Measurements from ENCODE around the gene RAVER1. TPM values are rescaled to one million over a fixed set of nuclear protein-coding genes. Genes with fewer than 3 reads are reported as not detected.

Gene RAVER1
- total and polyA plus RNA-seq, 9 of the 15 experiments (the other 6 are each of a cell fraction or from before 2014, with no cell fraction given), result 0.06 to 113 (median 7.0) TPM

DNA sequence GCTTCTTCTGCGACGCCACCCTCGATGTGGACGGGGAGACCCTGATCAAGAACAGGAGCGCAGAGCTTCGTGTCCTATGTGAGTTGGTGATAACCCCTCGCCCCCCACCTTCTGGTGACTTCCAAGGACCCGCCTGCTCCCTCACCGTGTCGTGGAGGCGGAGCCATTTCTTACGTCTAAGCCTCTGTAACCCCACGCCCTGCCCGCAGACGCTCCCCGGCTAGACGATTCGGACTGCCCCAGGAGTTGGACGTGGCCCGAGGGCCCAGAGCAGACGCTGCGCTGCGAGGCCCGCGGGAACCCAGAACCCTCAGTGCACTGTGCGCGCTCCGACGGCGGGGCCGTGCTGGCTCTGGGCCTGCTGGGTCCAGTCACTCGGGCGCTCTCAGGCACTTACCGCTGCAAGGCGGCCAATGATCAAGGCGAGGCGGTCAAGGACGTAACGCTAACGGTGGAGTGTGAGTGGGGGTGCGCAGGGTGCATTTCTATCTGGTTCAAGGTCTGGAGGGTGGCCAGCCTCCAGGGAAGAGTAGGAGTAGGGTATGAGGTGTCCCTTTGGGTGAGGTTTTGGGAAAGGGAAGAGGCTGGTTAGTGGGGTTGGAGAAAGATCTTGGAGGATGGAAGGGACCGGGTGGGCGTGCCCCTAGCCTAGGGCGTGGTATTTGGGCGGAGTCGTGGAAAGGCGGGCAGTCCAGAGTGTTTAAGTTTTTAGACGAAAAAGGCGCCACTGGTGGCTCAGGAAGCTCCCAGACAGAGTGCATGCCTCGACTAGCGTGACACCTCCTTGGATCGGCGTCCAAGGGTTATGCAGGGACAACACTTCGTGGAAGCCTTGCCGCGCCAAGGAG, 40.3 kb downstream of the RAVER1 start (continued):
- TF ChIP-seq RBFOX2 (IDR thresholded peaks at IDR 0.05; ENCODE audit: low read depth, low read length) (peak; percentile 69), TAF7 (tag; IDR thresholded peaks at IDR 0.05) (no peak), HMGN3 (IDR thresholded peaks at IDR 0.05; ENCODE audit: borderline replicate concordance, extremely low read depth, insufficient read length, low read depth, low read length) (peak; percentile 44), POLR2A (conservative IDR thresholded peaks at IDR 0.05) (peak; percentile 38; the same call in 1 of the 2 replicates), ATF7 (IDR thresholded peaks at IDR 0.05) (peak; percentile 87; the same call in 1 of the 2 replicates), CTBP1 (IDR thresholded peaks at IDR 0.05; ENCODE audit: borderline replicate concordance) (no peak), SUPT5H (IDR thresholded peaks at IDR 0.05) (no peak), BRCA1 (IDR thresholded peaks at IDR 0.05) (no peak), BRCA1 (CRISPR knock-in tag; IDR thresholded peaks at IDR 0.05) (0 out of 2 replicates have a peak, but pooled peaks have one; percentile 20), ZFP1 (CRISPR knock-in tag; IDR thresholded peaks at IDR 0.05) (no peak), PHF20 (IDR thresholded peaks at IDR 0.05; ENCODE audit: partially characterized antibody) (no peak), ESRRA (IDR thresholded peaks at IDR 0.05; ENCODE audit: borderline replicate concordance, low read depth) (no peak), HDAC2 (IDR thresholded peaks at IDR 0.05) (peak; percentile 50; the same call in 1 of the 2 replicates), SP2 (IDR thresholded peaks at IDR 0.05; ENCODE audit: extremely low read depth, low read depth, low read length, poor library complexity, severe bottlenecking) (no peak), ZNF668 (CRISPR knock-in tag; IDR thresholded peaks at IDR 0.05) (no peak), ELF2 (CRISPR knock-in tag; IDR thresholded peaks at IDR 0.05) (no peak), XRCC4 (IDR thresholded peaks at IDR 0.05; ENCODE audit: extremely low read depth, insufficient read depth, insufficient read length) (no peak), PHF8 (IDR thresholded peaks at IDR 0.05; ENCODE audit: borderline replicate concordance, low read length) (peak; percentile 36; the same call in 1 of the 2 replicates)
- TF ChIP-seq, protein P1, sequence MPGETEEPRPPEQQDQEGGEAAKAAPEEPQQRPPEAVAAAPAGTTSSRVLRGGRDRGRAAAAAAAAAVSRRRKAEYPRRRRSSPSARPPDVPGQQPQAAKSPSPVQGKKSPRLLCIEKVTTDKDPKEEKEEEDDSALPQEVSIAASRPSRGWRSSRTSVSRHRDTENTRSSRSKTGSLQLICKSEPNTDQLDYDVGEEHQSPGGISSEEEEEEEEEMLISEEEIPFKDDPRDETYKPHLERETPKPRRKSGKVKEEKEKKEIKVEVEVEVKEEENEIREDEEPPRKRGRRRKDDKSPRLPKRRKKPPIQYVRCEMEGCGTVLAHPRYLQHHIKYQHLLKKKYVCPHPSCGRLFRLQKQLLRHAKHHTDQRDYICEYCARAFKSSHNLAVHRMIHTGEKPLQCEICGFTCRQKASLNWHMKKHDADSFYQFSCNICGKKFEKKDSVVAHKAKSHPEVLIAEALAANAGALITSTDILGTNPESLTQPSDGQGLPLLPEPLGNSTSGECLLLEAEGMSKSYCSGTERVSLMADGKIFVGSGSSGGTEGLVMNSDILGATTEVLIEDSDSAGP (CRISPR knock-in tag; IDR thresholded peaks at IDR 0.05), result no peak
- TF ChIP-seq, protein P2, sequence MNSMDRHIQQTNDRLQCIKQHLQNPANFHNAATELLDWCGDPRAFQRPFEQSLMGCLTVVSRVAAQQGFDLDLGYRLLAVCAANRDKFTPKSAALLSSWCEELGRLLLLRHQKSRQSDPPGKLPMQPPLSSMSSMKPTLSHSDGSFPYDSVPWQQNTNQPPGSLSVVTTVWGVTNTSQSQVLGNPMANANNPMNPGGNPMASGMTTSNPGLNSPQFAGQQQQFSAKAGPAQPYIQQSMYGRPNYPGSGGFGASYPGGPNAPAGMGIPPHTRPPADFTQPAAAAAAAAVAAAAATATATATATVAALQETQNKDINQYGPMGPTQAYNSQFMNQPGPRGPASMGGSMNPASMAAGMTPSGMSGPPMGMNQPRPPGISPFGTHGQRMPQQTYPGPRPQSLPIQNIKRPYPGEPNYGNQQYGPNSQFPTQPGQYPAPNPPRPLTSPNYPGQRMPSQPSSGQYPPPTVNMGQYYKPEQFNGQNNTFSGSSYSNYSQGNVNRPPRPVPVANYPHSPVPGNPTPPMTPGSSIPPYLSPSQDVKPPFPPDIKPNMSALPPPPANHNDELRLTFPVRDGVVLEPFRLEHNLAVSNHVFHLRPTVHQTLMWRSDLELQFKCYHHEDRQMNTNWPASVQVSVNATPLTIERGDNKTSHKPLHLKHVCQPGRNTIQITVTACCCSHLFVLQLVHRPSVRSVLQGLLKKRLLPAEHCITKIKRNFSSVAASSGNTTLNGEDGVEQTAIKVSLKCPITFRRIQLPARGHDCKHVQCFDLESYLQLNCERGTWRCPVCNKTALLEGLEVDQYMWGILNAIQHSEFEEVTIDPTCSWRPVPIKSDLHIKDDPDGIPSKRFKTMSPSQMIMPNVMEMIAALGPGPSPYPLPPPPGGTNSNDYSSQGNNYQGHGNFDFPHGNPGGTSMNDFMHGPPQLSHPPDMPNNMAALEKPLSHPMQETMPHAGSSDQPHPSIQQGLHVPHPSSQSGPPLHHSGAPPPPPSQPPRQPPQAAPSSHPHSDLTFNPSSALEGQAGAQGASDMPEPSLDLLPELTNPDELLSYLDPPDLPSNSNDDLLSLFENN (IDR thresholded peaks at IDR 0.05; ENCODE audit: low read depth in 2 of 2, low read length in 2 of 2), result no peak
- TF ChIP-seq, protein P3, sequence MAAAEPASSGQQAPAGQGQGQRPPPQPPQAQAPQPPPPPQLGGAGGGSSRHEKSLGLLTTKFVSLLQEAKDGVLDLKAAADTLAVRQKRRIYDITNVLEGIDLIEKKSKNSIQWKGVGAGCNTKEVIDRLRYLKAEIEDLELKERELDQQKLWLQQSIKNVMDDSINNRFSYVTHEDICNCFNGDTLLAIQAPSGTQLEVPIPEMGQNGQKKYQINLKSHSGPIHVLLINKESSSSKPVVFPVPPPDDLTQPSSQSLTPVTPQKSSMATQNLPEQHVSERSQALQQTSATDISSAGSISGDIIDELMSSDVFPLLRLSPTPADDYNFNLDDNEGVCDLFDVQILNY (CRISPR knock-in tag; IDR thresholded peaks at IDR 0.05), result no peak
- TF ChIP-seq, protein P4, sequence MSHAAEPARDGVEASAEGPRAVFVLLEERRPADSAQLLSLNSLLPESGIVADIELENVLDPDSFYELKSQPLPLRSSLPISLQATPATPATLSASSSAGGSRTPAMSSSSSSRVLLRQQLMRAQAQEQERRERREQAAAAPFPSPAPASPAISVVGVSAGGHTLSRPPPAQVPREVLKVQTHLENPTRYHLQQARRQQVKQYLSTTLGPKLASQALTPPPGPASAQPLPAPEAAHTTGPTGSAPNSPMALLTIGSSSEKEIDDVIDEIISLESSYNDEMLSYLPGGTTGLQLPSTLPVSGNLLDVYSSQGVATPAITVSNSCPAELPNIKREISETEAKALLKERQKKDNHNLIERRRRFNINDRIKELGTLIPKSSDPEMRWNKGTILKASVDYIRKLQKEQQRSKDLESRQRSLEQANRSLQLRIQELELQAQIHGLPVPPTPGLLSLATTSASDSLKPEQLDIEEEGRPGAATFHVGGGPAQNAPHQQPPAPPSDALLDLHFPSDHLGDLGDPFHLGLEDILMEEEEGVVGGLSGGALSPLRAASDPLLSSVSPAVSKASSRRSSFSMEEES (CRISPR knock-in tag; IDR thresholded peaks at IDR 0.05), result no peak

Data from K562 (cell line).